HG02678 (cell line): ENCODE results near the gene TRAM2.
"Not testable (repeated sequence)": the region's sequence is repeated elsewhere in the genome, so short reads cannot be mapped to it uniquely, and the experiment has no call there.

Experiments used
- ATAC-seq: cut with Tn5 transposase; IDR thresholded peaks from one replicate; pipeline ENCODE4 v1.9.1; 2021; ENCODE audit warnings: mild to moderate bottlenecking, moderate library complexity; ENCODE audit not compliant: unreplicated experiment

The TRAM2 gene

DNA sequence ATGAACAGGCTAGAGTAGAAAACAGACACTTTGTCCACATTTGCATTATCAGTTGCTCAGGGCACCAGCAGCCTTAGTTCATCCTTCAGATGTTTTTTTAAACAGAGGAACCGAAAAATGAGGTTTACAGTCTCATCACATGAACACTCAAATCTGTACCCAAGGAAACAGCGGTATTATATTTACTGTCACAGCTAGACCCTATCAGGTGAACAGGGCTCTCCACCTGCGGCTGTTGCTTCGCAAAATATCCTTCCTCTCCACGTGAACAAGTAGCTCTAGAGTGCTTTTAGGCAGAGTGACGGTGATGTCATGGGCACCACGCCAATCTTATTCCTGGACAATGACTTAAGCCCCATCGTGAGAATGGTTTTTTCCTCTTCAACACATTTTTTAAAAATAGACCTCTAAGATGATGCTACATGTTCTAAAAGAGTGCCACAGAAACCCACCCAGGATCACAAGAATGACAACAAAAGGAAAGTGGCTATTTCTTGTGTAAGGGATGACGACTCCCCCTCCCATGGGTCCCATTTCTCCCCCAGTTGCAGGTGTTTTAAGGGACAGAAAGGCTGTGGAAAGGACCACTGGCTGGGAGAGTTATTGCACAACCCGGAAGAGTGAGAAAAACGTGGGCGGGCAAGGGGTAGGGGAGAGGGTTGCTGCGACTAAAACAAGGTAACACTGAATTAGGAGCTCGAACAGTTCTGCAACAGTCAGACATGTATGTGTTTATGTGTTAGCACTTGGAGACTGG is 79.0 kb downstream of the TRAM2 start:
- ATAC-seq, result peak; percentile 77

GRCh38 chr6:52496631-52497030 is 80.2 kb downstream of the TRAM2 start:
- no peak for ATAC-seq

- no peak for ATAC-seq
Measured at GRCh38 chr6:52495922-52496321, 80.9 kb downstream of the TRAM2 start.

GRCh38 chr6:52494298-52495072 is 82.4 kb downstream of the TRAM2 start:
- ATAC-seq, result no peak

DNA sequence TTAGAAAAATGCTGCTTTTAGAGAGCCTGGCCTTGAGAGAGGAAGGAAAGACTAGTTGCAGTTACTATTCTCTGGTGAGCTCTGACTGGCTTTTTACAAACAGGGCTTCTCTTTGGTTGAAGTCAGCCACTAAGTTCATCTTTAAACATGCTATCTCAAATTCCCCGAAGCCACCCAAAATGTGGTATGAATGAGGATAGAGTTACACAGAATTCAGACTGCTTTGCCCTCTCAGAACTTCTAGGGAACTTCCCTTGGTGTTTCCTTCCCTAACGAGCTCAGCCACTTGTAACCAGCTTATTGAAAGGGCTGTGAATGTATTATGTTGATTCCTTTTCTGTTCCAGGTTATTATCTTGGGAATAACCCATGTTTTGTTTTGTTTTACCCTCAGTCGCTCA is 83.2 kb downstream of the TRAM2 start:
- no peak for ATAC-seq

GRCh38 chr6:52491203-52492069 is 85.4 kb downstream of the TRAM2 start:
- peak; percentile 68 for ATAC-seq

DNA sequence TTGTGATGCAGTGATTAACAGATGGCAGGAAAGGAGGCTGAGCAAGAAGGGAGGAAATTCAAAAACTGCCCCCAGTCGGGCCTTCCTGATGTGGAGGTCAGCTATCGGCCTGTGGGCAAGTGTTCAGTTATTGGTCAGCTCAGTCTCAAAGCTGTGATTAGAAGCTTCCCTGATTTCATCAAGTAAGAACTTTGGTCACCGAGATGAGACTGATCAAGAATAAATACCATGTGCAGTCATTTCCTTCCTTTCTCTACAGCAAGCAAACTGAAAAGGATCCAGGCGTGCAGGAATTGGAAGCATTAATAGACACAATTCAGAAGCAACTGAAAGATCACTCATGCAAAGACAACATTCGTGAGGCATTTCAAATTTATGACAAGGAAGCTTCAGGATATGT is 87.0 kb downstream of the TRAM2 start:
- no peak for ATAC-seq

GRCh38 chr6:52483671-52484003 is 93.2 kb downstream of the TRAM2 start:
- ATAC-seq, result no peak

- ATAC-seq, result no peak
Measured at GRCh38 chr6:52482903-52483670, 93.8 kb downstream of the TRAM2 start.

DNA sequence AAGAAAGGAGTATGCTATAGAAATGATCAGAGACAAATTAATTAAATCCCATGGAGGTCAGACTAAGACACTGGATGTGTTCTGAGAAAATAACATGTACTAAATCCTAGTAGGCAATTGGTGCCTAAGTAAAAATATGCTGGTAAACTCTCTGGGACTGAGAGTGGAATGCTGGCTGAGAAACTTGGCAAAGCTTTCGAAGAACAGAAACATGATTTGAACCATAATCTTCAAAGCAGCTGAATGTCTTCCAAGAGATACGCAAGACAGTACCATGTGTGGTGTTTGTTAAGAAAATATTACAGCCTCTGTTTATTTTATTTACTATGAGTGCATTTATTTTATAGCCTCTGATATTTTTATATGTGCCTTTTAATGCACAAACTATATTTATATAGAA is 101.6 kb downstream of the TRAM2 start:
- ATAC-seq, result no peak

DNA sequence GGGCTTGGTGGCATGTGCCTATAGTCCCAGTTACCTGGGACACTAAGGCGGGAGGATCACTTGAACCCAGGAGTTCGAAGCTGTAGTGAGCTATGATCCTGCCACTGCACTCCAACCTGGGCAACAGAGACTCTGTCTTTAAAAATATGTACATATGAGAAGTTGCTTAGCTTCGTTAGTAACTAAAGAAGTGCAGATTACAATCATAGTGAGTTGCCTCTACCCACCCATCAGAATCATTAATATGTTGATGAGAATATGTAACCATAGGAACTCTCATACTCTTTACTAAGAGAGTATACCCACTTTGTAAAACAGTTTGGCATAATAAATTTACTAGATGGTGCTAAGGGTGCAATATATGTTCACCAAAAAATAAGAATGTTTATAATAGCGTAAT is 102.7 kb downstream of the TRAM2 start:
- no peak for ATAC-seq

GRCh38 chr6:52461194-52461593 is 115.7 kb downstream of the TRAM2 start:
- ATAC-seq, result not testable (repeated sequence)

GRCh38 chr6:52457096-52457495 is 119.8 kb downstream of the TRAM2 start:
- ATAC-seq, result no peak

DNA sequence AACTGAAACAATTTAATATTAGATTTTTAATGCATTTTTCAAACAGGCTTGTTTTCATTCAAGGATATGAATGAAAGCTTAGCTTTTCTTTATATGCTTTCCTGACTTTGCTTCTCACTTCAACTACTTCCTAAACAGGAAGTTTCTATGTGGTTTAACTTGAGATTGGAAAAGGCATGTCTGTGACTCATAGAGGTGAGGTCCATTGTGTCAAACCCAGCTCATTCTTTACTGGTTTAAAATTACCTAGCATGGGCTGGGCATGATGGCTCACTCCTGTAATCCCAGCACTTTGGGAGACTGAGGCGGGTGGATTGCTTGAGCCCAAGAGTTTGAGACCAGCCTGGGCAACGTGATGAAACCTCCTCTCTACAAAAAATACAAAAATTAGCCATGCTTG is 122.3 kb downstream of the TRAM2 start:
- ATAC-seq, result no peak
